HG02642 (cell line): ENCODE measurements around the gene TNS3.
"Not testable (repeated sequence)": the region's sequence is repeated elsewhere in the genome, so short reads cannot be mapped to it uniquely, and the experiment has no call there.

Experiments
- ATAC-seq: cut with Tn5 transposase; IDR thresholded peaks from one replicate; pipeline ENCODE4 v1.9.1; 2021; ENCODE audit warnings: mild to moderate bottlenecking; ENCODE audit not compliant: unreplicated experiment, poor library complexity

TNS3 gene

GRCh38 chr7:47281161-47281560, 300.8 kb downstream of the TNS3 start:
- ATAC-seq = no peak

DNA sequence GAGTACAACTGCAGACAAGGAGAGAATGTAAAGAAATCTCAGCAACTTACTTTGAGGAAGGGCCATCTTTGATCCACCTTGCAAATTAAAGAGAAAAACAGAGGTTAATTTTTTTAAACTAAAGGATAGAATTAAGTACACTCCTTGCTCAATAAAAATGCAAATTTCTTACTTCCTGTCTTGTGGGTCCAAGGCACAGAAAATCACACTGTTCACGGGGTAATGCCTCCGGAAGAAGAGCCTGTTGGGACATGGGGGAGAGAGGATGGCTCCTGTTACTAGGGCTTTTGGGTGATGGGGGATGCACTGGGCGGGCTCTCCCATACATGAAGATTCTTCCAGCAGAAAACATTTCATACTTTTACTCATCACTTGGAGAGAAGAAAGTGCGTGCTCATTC, 301.8 kb downstream of the TNS3 start:
- no peak for ATAC-seq

DNA sequence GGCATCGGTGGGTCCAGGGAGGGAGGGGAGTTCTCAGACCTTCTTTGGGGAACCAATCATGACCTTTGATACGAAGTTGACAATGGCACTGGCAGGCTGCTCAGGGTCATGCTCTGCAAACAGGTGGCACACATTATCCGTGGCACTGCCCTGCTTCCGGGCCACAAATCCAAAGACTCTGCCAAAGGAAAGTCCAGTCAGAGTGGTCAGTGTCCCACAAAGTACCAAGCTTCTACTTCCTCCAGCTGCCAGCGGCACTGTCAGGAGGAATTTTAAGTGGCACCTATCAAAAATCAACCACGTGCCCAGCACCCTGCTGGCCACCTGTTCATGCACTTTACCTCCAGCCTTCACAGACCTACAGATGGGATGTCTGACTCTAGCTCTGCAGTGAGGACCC, 303.9 kb downstream of the TNS3 start:
- no peak for ATAC-seq

DNA sequence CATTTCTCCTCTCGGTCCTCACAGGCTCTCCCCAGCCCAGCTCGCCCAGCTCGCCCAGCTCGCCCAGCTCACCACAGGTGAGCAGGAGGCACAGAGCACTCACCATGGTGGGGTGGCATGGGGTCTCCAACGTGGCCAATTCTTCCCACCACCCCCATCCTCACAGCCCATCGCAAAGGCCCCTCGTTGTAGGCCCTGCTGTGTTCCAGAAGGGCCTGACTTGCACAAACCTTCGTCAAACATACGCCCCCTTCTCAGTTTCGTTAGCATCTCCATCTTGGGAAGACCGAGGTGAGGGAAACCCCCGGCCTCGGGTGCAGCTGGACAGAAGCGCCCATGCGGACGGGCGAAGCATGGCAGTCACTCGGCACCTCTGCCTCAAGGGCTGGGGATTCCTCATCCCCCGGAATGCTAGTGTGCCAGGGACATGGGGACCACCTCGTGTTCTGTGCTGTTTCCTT, 304.6 kb downstream of the TNS3 start:
- ATAC-seq = no peak

DNA sequence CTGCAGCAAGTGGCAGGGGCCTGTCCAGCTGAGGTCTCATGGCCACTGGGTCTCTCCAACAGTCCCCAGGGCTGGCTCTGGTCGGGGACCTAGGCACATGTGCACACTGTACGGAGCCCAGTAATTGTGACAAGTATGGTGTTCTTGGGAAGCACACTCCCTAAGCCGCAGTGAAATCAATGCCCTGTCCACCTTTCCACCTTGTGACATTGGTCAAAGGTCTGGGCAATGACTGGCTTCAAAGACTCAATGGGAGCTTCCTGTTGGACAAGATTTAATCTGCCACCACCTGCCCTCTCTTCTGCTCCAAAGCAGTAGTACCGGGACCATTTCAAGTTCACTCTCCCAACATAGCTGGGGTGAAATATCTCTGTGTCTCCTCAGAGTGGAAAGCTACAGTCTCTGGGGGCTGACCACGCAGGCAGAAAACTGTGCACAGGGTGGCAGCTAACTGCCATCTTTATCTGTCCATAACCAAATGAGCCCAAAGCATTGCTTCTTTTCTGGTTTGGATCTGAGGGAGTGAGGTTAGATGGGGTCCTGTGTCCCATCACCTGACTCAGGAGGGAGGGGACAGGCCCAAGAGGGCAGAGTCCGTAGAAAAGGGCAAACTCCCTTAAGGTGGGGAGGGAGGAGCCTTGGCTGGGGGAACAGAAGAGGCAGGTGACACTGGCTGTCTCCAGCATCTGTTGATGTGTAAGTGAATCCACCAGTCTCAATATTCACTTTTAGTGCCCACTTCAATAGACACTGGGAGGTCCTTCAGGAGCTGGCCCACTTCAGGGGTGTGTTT, 307.7 kb downstream of the TNS3 start:
- ATAC-seq = no peak

DNA sequence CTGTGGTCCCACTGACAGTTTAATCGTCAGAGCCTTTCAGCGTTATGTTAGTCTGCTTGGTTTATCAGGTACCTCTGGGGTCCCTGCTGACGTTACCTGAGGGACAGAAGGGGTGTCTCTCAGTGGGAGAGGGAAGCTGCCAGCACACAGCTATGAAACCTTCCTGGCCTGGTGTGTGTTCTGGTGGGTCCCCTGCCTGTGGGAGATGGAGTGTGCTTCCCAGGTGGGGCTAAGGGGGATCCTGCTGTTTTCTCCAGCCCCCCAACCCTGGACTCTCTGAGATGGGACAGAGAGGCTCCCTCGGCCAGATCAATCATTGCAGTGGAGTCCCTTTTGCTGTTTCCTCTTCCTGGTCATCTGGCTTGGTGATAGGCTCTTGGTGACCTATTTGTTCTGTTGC, 308.8 kb downstream of the TNS3 start:
- ATAC-seq = no peak

DNA sequence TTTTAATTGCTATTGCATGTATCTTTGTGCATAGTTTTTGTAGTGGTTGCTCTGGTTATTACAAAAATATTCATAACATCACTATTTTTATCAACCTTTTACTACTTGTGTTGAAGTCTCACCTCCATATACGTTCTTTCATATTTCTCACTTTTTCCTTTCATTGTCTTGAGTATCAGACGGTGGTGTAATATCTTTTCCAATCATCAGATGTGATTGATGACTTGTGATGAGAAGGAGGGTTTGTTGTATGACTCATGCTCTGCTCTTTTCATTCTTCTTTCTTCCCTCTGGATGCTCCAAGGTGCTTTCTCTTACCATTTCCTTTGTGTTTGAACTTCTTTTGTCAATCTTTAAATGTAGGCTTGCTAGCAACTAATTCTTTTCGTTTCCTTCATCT, 310.2 kb downstream of the TNS3 start:
- no peak for ATAC-seq

DNA sequence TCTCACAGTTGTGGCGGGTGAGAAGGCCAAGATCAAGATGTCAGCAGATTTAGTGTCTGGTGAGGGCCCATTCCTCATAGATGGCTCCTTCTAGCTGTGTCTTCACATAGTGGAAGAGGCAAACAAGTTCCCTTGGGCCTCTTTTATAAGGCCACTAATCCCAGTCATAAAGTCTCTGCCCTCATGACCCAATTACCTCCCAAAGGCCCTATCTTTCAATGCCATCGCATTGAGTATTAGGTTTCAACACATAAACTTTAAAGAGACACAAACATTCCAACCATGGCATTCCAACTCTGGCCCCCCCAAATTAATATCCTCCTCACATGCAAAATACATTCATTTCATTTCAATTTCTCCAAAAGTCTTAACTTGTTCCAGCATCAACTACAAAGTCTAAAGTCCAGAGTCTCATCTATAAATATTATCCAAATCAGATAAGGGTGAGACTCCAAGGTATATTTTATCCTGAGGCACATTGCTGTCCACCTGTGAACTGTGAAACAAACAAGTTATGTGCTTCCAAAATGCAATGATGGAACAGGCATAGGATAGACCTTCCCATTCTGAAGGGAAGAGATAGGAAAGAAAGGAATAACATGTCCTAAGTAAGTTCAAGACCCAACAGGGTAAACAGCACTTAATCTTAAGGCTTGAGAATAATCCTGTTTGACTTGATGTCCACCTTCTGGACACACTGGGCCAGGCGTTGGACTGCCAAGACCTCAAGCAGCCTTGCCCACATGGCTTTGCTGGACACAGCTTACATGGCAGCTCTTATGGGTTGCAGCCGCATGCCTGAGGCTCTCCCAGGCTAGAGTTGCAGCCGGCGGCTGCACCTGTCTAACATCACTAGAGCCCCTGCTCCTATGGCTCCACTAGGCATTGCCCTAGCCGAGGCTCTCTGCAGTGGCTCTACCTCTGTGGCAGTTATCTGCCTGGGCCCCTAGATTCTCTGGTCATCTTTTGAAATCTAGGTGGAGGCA, 312.8 kb downstream of the TNS3 start:
- no peak for ATAC-seq

GRCh38 chr7:47267346-47267745, 314.6 kb downstream of the TNS3 start:
- no peak for ATAC-seq

GRCh38 chr7:47266799-47267198, 315.1 kb downstream of the TNS3 start:
- ATAC-seq = no peak

DNA sequence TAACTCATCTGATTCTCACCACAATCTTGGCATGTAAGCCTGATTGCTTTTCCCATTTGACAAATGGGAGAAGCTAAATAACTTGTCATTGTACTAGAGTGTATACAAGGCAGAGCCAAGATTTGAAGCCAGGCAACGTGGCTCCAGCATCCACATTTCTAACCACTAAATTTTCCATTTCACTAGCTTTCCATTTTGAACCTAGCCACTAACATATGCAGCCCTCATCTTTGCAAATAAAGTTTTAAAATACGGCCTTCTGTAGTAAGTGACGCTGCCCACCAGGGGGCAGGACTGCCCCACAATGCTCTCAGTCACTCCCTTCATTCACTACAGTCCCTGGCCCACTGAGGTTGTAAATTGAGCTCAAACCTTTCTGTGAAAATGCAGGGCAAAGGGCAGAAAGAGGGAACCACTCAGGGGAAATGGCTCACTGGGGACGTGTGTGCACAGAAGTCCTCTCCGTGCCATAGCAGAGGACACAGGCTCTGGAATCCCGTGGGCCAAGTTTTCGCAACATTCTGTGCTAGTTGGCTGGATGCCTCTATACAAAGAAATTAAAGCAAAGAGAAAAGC, 315.7 kb downstream of the TNS3 start:
- peak; percentile 83 for ATAC-seq

DNA sequence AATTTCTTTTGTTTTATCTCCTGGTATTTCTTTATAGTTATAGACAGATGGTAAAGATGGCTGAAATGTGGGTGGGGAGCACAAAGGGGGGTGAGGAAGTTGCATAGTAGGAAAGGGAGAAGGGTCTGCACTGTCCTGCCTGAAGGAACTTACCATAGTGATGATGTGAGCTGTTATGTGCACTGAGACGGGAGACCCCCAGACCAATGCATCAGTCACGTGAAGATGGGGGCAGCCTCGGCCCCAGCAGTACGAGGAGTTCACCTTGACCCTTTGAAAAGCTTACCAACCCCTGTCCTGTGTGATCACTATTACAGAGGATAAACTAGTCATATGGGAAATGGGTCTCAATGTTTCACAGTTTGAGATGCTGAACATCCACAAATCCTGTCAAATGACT, 316.3 kb downstream of the TNS3 start:
- no peak for ATAC-seq

DNA sequence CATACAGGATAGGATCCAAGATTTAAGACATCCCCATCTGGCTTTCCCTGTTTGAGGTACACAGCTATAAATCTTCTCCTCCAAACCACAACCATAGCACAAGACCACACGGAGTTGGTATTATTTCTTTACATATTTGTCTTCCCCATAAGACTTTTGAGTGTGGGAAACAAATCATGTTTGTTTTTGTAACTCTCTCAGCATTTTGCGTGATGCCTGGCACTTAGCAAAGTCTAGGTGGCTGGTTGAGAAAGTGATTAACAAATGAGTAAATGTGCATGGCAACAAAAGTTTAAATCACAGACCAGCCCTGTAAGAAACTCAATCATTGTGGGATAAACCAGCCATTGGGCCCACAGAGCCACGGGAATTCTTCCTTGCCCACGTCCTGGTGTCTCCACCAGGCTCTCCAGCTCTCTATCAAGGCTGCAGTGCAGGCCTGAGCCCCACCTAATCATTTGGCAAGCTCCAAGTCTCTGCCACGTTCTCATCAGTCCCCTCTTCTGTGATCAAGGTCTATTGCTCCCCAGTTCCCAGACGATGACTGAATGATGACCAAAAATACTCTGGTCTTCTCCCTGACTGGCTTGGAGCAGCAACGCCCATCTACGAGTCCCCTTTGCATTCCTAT, 317.8 kb downstream of the TNS3 start:
- no peak for ATAC-seq

- no peak for ATAC-seq
Observed at GRCh38 chr7:47262881-47263280, 319.0 kb downstream of the TNS3 start.

GRCh38 chr7:47262160-47262559, 319.8 kb downstream of the TNS3 start:
- not testable (repeated sequence) for ATAC-seq

- ATAC-seq = no peak
Observed at GRCh38 chr7:47260270-47260669, 321.6 kb downstream of the TNS3 start.

DNA sequence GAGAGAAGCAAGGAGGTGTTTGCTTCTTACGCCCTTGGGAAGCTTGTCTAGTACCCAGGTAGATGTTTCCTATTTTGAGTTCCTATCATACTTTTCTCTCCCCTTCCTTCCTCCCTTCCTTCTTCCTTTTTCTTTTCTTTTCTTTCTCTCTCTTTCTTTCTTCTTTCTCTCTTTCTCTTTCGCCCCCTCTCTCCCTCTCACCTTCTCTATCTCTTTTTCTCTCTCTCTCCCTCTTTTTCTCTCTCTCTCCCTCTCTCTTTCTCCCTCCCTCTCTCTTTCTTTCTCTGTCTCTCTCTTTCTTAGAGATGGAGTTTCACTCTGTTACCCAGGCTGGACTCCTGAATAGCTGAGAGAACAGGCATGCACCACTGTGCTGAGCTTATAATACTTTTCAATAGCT, 322.2 kb downstream of the TNS3 start:
- ATAC-seq = no peak

DNA sequence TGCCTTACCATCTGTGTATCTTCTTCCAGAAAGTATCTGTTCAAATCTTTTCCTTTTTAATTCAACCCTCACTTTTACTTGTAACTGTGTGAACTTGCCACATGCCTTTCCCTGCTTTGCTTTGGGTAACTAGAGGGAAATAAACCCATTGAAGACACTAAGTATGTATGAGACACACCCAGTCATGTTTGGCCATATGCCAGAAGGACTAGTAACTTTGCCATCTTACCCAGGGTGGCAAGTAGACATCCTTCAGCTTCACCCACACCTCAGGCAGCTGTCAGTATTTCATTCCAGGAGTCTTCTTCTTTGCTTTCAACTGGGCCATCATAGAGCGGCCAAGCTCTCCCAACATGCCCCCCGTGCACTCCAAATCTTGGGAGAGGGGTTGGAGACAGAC, 323.1 kb downstream of the TNS3 start:
- no peak for ATAC-seq

- ATAC-seq = no peak
Observed at GRCh38 chr7:47256016-47256415, 325.9 kb downstream of the TNS3 start.

DNA sequence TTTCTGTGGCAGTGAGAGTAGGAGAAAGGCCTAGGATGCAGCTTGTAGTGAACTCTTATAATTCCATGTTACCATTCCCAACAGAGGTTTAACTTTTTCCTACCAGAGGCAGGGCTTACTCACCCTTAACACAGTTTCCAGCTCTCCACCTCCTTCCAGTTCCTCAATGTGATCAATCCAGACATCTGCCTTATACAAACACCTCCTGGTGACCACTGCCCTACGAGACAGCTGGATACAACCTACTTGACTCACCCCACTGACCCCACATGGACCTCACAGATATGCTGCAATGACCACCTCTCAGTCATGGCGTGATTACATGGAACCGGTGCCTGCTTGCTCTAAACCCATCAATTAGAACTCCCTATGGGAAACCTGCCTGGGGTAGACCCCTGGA, 326.5 kb downstream of the TNS3 start:
- no peak for ATAC-seq
